ENCODE data around the gene ATP8A2. TPM values are rescaled to one million over a fixed set of nuclear protein-coding genes. Genes with fewer than 3 reads are reported as not detected.
"Not testable (repeated sequence)": the region's sequence is repeated elsewhere in the genome, so short reads cannot be mapped to it uniquely, and the experiment has no call there.

ATP8A2 gene
- total RNA-seq, 1 donor from 2014 or later, result 0.05 TPM

DNA sequence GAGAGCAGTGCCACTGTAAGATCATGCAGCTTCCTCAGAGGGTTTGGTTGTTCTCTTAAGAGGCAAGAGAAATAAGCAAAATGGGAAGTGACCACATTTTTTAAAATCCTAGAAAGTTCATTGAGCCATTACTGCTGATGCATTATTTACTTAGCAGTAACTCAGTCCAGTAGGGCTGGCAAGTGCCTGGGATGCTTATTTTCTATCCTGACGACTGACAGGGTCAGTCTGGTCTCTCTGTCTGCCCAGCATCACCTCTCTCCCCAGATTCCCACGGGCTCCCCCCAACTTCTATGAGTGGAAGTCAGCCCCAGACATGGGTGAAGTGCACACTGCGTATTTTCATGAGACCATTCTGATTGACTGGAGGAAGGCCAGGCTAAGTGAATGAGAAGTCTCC, 669.7 kb downstream of the ATP8A2 start:
- intact Hi-C loops (cut with DNase I), result no loop called here
- no peak for DNase-seq
- no peak for ATAC-seq (ENCODE audit: poor library complexity)

DNA sequence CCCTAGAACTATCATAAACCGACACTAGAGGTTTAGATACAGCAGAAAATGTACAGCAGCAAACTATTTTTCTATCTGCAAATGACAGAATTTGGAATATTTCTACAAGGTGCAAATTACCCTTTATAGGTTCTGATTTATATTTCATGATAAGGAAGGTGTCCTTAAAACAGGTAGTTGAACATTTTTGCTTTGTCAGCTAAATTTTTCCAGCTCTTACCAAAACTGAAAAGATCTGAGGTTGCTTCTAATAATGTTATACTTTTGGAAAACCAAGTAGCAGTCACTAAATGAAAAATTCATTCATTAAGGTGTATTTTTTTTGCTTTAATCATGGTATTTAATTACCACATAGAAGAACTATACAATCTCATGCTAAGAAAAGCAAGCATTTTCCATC, 671.0 kb downstream of the ATP8A2 start:
- intact Hi-C loops (cut with DNase I), result no loop called here
- DNase-seq, result no peak
- ATAC-seq (ENCODE audit: poor library complexity), result no peak

DNA sequence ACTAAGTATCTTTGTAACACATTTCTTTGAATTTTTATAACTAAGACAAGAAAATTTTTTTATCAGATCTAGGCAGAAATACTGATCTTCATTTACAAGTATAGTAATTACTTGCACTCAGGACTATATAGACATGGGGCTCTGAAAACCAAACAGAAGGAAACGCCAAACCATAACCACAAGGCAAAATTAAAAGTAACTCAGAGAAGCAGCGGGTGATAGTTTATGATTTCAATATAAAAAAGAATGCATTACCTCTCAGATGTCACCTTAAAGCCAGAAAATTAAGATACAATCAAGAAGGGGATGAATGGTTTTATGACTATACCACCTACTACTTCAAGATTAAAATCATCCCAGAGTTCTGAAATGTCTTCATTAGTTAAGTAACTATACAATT, 673.4 kb downstream of the ATP8A2 start:
- no peak for ATAC-seq (ENCODE audit: poor library complexity)
- DNase-seq, result no peak
- intact Hi-C loops (cut with DNase I), result no loop called here

DNA sequence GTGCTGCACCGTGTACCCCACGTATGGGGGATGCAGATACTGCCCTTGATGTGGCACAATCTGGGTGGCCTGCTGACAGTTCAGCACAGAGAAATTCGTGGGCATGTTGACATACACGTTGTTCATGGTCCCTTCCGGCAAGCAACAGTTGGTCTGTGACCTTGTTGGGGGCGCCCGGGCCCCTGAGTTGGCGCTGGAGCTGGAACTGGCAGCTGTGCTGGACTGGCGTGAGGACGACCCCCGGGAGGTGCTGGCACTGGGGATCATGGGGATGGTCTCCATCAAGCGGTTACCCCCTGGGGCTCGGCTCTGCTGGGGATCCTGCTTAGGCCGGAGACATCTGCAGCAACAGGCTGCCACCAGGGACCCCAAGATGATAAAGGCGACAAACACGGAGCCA, 674.9 kb downstream of the ATP8A2 start:
- DNase-seq, result no peak
- intact Hi-C loops (cut with DNase I), result no loop called here
- ATAC-seq (ENCODE audit: poor library complexity), result no peak

DNA sequence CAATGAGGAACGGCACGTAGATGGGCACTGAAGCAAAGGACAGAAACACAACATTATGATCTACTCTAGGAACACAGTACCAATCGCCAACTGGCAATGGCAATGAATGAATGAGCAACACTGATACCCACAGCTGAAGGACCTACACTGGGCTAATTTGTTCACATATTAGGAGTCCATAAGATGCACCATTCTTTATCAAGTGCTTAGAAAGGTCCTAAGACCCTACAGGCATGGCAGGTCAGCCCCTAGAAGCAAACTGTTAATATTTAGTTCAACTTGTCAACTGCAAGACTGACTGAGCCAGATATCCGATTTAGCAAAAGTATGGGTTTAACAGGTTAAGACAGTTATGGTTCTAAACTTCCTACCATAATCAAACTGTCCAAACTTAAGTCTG, 675.3 kb downstream of the ATP8A2 start:
- DNase-seq (no peak), ATAC-seq (ENCODE audit: poor library complexity) (no peak)
- intact Hi-C loops (cut with DNase I), result no loop called here

DNA sequence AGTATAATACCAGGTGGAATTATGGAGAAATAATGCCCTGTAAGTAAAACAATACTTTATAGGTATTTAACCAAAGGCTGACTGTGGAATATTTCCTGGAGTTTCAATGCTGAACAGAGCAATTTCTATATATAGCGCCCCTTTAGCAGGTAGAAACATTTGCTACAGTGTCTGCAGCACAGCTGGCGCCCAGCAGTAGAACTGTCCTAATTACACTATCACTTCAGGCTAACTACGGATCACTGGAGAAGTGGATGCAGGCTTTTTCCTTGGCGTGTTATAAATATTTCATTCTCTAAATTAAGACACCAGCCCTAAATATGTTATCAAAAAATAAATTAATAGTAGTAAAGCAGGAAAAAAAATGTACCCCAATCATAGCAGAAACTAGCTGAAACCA, 677.0 kb downstream of the ATP8A2 start:
- intact Hi-C loops (cut with DNase I), result no loop called here
- DNase-seq (no peak), ATAC-seq (ENCODE audit: poor library complexity) (no peak)

DNA sequence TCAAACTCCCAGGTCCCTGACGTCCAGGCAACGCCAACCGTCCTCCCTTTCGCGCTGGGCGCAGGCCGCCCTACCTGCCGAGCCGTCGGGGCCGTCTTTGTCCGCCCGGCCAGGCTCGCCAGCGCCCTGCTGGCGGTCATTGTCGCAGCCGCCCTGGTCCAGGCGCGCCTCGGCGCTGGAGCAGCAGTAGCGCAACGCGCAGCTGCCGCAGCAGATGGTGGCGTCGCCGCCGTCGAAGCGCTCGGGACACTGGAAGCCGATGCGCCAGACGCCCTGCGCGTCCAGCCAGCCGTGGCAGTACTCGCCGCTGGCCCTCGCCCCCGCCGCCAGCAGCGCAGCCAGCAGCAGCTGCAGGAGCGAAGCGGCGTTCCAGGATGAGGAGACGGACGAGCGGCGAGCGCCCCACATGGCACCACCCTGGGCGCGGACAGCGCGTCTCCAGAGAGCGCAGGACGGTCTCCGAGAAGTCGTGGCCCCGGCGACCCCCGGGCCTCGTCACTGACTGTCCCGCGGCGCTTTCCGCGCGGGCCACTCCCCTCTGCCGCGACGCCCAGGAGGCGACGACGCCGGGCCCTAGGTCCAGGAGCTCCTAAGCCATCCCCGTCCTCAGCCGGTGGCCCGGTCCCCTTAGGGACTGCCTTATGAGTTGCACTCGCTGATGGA, 678.9 kb downstream of the ATP8A2 start:
- intact Hi-C loops (cut with DNase I), result no loop called here
- DNase-seq (peak; percentile 45), ATAC-seq (ENCODE audit: poor library complexity) (peak; percentile 38)

DNA sequence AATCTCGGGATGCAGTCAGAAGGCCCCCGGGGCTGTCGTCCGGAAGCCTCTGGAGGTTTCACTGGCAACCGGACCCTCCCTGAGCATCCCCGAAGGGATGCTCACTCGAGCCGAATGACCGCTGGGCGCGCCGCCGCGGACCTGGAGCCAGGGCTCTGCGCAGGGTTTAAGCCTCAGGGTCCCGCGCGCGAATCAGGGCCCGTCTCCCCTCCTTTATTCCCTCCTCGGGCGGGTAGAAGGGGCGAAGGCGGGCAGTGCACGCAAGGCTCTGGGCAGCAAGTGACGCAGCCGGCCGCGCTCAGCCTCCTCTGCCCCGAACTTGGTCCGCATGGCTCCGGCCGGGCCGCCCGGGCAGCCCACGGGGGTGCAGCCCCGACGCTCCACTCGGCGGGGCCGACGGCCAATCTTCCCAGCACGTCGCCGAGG, 679.5 kb downstream of the ATP8A2 start:
- no peak for DNase-seq
- intact Hi-C loops (cut with DNase I), result no loop called here
- ATAC-seq (ENCODE audit: poor library complexity), result peak; percentile 65

DNA sequence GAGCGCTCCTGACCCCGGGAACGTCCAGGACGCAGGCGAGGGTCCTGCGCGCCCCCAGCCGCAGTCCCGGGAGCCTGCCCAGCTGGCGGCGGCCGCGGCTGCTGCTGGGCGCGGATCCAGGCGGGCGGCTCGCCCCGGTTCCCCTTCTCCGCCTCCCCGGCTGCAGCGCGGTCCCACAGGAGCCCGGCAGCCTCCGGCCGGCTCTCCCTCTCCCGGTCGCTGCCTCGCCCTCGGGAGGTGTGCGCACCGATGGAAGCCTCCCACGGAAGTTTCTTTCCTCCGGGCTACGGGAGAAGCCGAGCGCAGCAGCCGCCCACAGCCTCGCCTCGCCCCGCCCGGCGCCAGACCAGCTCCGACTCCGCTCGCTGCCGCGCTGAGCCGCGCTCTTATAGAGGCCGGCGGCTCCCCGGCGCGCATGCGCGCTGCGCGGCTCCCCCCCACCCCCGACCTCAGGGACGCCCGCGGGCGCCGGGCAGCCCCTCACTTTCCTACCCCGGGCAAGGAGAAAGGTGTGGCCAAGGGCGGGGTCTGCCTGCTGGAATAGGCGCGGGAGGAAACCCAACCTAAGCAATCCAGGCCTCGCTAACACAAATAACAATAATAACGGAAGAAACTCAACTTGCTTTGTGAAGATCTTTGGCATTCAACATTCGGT, 680.0 kb downstream of the ATP8A2 start, which contains the start of gene SHISA2:
SHISA2 (minus strand) TSS at position 360 of the 655 bp plus-strand sequence. CDS start 1,041 bp downstream, outside the sequence.
- ATAC-seq (ENCODE audit: poor library complexity), result peak; percentile 95
- DNase-seq, result peak; percentile 49
- intact Hi-C loops (cut with DNase I), result no loop called here

DNA sequence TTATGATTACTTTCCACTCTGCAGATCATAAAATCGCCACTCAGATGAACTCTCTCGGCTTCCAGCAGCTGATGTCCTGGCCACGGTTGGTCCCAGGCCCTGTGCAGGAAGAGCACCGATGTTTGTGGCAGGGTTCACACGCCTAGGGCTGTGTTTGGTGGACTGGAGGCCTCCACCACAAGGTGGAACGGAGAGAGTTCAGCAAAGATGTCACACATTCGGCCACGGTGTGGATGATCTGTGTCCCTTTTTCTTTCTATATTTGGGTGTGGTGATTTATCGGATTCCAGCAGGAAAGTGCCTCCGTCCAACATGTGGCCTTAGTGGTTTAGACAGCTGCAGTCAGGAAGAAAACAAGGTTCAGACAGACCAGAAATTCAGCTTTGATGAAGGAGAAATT, 680.6 kb downstream of the ATP8A2 start:
- DNase-seq (no peak), ATAC-seq (ENCODE audit: poor library complexity) (no peak)
- intact Hi-C loops (cut with DNase I), result no loop called here

DNA sequence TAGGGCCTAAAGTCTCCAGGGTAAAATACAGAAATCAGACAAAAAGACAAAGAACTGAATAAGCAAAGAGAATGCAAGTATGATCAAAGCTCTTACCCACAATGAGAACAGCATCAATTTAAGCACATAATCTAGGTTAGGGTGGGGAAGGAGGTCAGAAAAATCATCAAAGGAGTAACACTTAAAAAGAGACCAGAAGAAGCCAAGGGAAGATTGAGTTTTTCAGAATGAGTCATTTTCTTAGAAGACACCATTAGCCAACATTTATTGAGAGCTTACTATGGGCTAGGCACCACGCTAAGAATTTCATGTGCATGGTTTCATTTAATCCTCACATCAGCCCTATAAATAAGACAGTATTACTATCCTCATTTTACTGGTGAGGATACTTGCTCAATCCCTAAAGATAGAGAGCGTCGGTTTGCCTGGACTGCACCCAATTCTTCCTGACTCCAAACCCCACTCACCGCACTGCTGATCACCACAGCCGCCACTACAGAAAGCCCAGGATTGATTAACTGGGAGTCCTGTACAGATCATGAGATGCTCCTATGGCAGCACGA, 681.7 kb downstream of the ATP8A2 start:
- intact Hi-C loops (cut with DNase I), result no loop called here
- no peak for ATAC-seq (ENCODE audit: poor library complexity)
- no peak for DNase-seq

DNA sequence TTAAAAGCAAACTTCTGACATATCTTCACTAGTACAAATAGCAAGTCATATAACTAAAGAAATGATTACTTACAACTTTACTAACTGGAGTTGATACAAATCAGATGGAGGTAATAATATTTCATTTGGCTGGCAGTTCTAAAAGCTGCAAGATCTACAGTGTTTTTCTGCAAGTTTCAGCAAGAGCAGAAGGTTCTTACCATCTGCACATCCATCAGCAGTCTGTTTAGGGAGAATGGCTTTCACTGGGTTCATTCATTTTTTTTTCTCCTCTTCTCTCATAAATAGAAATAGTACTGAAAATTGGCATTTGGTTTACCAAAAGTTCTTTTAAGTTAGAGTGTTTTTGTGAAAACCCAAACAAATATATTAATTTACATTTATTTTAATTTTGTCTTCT, 683.1 kb downstream of the ATP8A2 start:
- DNase-seq (no peak), ATAC-seq (ENCODE audit: poor library complexity) (no peak)
- intact Hi-C loops (cut with DNase I), result no loop called here

DNA sequence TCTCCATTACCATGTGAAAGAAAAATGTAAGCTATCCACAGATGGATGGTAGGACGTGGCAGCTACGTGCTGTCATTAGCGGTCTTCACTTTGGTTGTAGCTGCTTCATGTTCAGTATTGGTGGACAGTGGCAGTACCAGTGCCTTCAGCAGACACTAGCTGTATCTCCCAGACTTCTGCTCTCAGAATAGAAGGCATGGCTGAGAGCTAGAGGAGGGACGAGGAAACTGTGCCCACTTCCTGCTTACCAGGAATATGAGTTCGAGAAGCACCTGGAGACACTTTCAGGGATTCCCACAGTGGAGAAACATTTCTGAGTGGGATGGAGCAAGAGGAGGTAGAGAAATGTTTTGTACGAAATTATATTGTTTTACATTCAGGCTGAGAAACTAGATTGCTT, 686.9 kb downstream of the ATP8A2 start:
- intact Hi-C loops (cut with DNase I), result no loop called here
- DNase-seq, result no peak
- ATAC-seq (ENCODE audit: poor library complexity), result no peak

DNA sequence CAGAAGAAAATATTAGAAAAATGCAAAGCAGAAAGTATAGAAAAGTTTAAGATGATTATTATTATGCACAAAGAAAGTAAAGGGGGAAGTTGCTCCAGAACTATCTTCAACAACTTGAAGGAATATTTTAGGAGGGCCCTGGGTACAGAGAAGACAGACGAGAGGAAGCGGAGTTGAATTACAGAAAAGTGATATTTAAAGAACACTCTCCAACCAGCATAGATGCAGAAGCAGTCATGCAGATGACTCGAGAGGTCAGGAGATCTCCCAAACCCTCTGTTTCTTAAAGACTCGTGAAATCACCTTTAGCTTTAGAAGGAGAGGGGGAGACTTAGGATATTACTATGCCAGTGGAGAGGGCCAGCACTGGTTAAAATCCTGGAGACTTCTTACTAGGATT, 688.6 kb downstream of the ATP8A2 start:
- DNase-seq (no peak), ATAC-seq (ENCODE audit: poor library complexity) (no peak)
- intact Hi-C loops (cut with DNase I), result no loop called here

DNA sequence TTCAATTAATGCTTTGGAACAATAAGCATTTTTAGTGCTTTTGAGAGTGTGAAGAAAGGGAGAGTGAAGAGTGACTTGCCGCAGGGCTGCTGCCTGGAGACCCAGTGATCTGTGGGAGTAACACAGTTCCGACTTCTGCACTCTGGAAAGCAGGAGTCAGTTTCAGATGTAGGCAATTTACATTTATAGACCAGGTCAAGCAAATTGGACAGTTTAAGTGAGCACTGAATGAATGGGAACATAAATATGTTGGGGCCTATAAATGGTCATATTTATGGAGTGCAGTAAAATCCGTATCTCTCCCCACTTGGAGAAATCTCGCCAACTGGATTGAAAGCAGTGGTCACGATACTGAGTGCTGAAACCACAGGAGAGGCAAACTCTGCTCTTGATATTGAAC, 689.5 kb downstream of the ATP8A2 start:
- no peak for DNase-seq
- intact Hi-C loops (cut with DNase I), result no loop called here
- no peak for ATAC-seq (ENCODE audit: poor library complexity)

DNA sequence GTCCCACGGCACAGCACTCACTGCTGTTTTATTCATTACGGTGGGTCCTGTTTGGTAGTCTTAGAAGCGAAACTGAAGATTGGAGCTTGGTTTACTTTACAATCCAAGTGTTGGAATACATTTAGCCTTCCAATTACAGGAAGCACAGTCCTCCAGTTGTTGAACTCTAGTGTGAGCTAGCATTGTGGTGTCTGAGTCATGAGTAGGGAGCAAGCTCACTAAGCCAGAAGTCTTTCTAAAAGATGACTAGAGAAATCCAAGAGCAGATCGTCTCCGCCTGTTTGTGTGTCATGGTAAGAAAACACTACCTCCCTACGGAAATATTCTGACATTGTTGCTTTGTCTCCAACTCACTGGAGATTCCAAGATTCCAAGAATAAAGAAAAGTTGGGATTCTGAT, 690.2 kb downstream of the ATP8A2 start:
- peak; percentile 57 for ATAC-seq (ENCODE audit: poor library complexity)
- intact Hi-C loops (cut with DNase I), result no loop called here
- DNase-seq, result no peak

DNA sequence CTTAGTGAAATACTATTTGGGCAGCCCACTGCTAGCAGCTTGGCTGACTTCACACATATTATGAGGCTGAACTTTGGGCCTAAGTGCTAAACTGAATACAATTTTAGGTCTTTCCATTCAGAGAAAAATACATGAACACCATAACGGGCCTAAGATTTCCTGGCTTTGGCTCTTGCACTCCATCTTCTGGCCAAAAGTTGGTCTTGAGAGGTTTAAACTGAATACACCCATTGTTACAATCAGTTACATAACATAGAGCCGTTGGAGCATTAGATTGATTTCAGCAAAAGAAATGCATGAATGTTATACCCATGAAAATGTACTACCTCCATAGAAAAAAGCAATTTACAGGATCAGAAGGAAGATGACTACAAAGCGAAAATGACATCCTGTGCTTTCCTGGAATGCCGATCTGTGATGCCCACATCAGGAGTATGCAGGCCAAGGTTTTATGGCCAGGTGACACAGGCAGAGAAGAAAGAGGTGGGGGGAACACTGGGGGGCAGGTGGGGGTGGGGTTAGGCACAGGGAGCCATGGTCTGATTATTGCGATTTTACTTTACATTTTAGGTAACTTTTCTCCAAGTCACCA, 691.2 kb downstream of the ATP8A2 start:
- intact Hi-C loops (cut with DNase I), result no loop called here
- no peak for DNase-seq
- ATAC-seq (ENCODE audit: poor library complexity), result peak; percentile 91

DNA sequence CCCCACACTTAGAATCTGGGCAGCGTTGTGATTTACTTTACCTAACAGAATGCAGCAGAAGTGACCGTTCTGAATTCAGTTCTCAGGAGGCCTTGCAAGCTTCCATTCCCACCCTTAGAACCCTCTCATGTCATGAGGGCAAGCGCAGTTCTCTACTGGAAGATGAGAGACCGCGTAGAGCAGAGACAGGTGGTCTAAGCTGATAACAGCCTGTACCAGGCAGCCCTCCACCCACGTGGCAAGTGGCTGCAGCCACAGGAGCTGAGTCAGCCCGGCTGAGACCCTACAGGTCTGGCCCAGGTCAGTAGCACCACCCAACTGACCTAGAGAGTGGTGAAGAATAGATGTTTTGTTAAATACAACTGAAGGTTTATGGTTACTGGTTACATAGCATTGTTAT, 694.7 kb downstream of the ATP8A2 start:
- intact Hi-C loops (cut with DNase I), result loop anchor here (5.0 kb wide), 1 partner anchor 494 kb away; no protein-coding TSS in a partner anchor
- not testable (repeated sequence) for DNase-seq

DNA sequence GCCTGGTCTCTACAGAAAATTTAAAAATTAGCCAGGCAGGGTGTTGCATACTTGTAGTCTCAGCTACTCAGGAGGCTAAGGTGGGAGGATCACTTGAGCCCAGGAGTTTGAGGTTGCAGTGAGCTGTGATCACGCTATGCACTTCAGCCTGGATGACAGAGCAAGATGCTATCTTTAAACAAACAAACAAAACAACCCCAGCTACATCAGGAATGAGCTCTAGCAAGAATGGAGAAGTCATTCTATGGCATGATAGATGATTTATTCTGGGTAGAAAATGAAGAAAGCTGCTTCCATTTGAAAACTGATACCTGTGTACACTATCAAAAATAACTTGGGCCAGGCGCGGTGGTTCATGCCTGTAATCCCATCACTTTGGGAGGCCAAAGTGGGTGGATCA, 695.8 kb downstream of the ATP8A2 start:
- intact Hi-C loops (cut with DNase I), result loop anchor here (5.0 kb wide), 1 partner anchor 495 kb away; no protein-coding TSS in a partner anchor
- DNase-seq, result no peak

More for the DNA sequence above, 694.7 kb downstream of the ATP8A2 start:
- not testable (repeated sequence) for ATAC-seq (ENCODE audit: poor library complexity)

DNA sequence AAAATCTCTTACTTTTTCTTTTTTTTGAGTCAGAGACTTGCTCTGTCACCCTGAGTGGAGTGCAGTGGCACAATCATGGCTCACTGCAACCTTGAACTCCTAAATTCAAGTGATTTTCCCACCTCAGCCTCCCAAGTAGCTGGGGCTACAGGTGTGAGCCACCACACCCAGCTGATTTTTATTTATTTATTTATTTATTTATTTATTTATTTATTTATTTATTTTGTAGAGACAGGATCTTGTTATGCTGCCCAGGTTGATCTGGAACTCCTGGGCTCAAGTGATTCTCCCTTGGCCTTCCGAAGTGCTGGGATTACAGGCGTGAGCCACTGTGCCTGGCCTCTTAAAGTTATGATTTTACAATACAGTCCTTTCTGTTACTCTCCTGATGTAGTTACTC, 696.6 kb downstream of the ATP8A2 start:
- not testable (repeated sequence) for DNase-seq; ATAC-seq (ENCODE audit: poor library complexity)
- intact Hi-C loops (cut with DNase I), result loop anchor here (5.0 kb wide), 1 partner anchor 496 kb away; no protein-coding TSS in a partner anchor

More for the DNA sequence above, 695.8 kb downstream of the ATP8A2 start:
- ATAC-seq (ENCODE audit: poor library complexity), result no peak

Data from Right ventricle myocardium superior (tissue), 1 donor.